Subcutaneous abdominal adipose tissue (tissue), 5 donors: Measurements from ENCODE around the gene TOMT.
A peak's percentile ranks its signal among the peaks of the same experiment; 100 is the strongest.

ENCODE experiments used
- H3K27ac ChIP-seq: one replicate; pipeline ENCODE4 v1.7.0; 2013; ENCODE audit warnings: low read depth, mild to moderate bottlenecking, inconsistent platforms, low read length, moderate library complexity
- H3K27me3 ChIP-seq, 5 donors: one replicate each; pipeline ENCODE4 v1.7.0; 2013; ENCODE audit warnings: low read length in 5 of 5, inconsistent platforms in 1 of 5; ENCODE audit not compliant: control insufficient read depth in 5 of 5, insufficient read depth in 4 of 5
- H3K36me3 ChIP-seq, 5 donors: one replicate each; pipeline ENCODE4 v1.7.0; 2013; ENCODE audit warnings: low read length in 5 of 5; ENCODE audit not compliant: control insufficient read depth in 5 of 5, insufficient read depth in 5 of 5
- H3K4me1 ChIP-seq, 5 donors: one replicate each; pipeline ENCODE4 v1.7.0; 2013; ENCODE audit warnings: low read length in 5 of 5, mild to moderate bottlenecking in 3 of 5, moderate library complexity in 1 of 5; ENCODE audit not compliant: control insufficient read depth in 5 of 5, insufficient read depth in 5 of 5
- H3K4me3 ChIP-seq, 5 donors: one replicate each; pipeline ENCODE4 v1.7.0; 2013; ENCODE audit warnings: low read length in 5 of 5, low read depth in 1 of 5
- H3K9ac ChIP-seq, 5 donors: one replicate each; pipeline ENCODE4 v1.7.0; 2013; ENCODE audit warnings: low read length in 5 of 5, mild to moderate bottlenecking in 4 of 5, moderate library complexity in 3 of 5
- H3K9me3 ChIP-seq, 5 donors: one replicate each; pipeline ENCODE4 v1.7.0; 2013; ENCODE audit warnings: low read length in 5 of 5; ENCODE audit not compliant: control insufficient read depth in 5 of 5
- donor health status: healthy.
- donor health status: healthy.
- donor health status: healthy.
- donor health status: healthy.
- donor health status: healthy.

The TOMT gene

DNA sequence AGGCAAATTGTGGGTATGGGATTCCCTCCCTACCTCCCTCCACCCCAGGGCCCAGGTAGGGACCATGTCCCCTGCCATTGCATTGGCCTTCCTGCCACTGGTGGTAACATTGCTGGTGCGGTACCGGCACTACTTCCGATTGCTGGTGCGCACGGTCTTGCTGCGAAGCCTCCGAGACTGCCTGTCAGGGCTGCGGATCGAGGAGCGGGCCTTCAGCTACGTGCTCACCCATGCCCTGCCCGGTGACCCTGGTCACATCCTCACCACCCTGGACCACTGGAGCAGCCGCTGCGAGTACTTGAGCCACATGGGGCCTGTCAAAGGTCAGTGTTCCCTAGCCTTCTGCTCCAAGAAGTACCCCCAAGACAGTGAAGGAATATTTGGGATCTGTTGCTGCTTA is at the start of gene TOMT:
Gene TOMT, plus strand, starts transcription at position 37 of the 400 bp plus-strand sequence. Its CDS starts 28 bp downstream, at position 65.
- Histone ChIP-seq H3K4me1 (peaks cover 8 to 28% (median 26%) of the 10 kb centered on the region in 5 donors), H3K36me3 (peaks cover 0 to 20% (median 8%) of the 10 kb centered on the region in 5 donors), H3K27me3 (no peaks in the 10 kb centered on the region), H3K9ac (no peak within 1 kb of the TSS), H3K9me3 (no peaks in the 10 kb centered on the region), H3K27ac (no peak within 1 kb of the TSS), H3K4me3 (no peak within 1 kb of the TSS)

- Histone ChIP-seq H3K9me3 (no peaks in the 10 kb centered on the region), H3K36me3 (peaks cover 0 to 18% (median 2%) of the 10 kb centered on the region in 5 donors), H3K27ac (no peak overlapping the region), H3K9ac (no peak overlapping the region), H3K4me3 (no peak overlapping the region), H3K27me3 (no peaks in the 10 kb centered on the region), H3K4me1 (no peaks in the 10 kb centered on the region)
These were observed 47.2 kb upstream of the TOMT start for GRCh38 chr11:72058416-72059034.

GRCh38 chr11:72061739-72062396 is 43.9 kb upstream of the TOMT start:
- no peak overlapping the region for H3K27ac ChIP-seq
- H3K27me3 ChIP-seq = no peaks in the 10 kb centered on the region
- no peak overlapping the region for H3K9ac ChIP-seq
- peaks cover 2 to 8% (median 8%) of the 10 kb centered on the region in 5 donors for H3K4me1 ChIP-seq
- peaks cover 0 to 18% (median 2%) of the 10 kb centered on the region in 5 donors for H3K36me3 ChIP-seq
- no peaks in the 10 kb centered on the region for H3K9me3 ChIP-seq
- H3K4me3 ChIP-seq = no peak overlapping the region

- H3K4me3 ChIP-seq = peak overlapping the region in 1 of 5 donors; percentile 17
- H3K4me1 ChIP-seq = peaks cover 5 to 45% (median 39%) of the 10 kb centered on the region in 5 donors
- H3K27me3 ChIP-seq = no peaks in the 10 kb centered on the region
- no peaks in the 10 kb centered on the region for H3K9me3 ChIP-seq
- peaks cover 0 to 5% (median under 1%) of the 10 kb centered on the region in 5 donors for H3K36me3 ChIP-seq
- peak overlapping the region in 3 of 5 donors; percentile 12 to 72 (median 48) for H3K9ac ChIP-seq
- peak overlapping the region; percentile 98 for H3K27ac ChIP-seq
These were observed 38.9 kb upstream of the TOMT start for GRCh38 chr11:72066855-72067254.

DNA sequence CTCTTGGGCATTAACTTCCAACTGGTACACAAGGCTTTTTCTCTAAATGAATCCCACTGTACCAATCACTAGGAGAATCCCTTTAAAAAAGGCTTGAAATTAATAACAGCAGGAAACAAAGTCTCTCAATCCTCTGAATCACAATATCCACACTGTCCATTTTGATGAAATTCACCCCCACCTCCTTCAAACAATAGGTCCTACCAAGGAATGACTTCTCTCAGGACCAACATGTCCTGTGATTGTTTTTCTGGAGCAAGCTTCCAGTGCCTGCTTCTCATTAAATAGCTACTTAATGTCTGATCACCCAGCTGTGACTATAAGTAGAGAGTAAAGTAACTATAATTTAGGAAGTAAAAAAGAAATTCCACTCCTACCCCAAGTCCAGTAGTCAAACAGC is 38.5 kb upstream of the TOMT start:
- peak overlapping the region in 1 of 5 donors; percentile 17 for H3K4me3 ChIP-seq
- peaks cover 5 to 49% (median 39%) of the 10 kb centered on the region in 5 donors for H3K4me1 ChIP-seq
- H3K36me3 ChIP-seq = peaks cover 0 to 5% (median 0%) of the 10 kb centered on the region in 5 donors
- no peaks in the 10 kb centered on the region for H3K27me3 ChIP-seq
- no peaks in the 10 kb centered on the region for H3K9me3 ChIP-seq
- peak overlapping the region in 3 of 5 donors; percentile 12 to 72 (median 48) for H3K9ac ChIP-seq
- H3K27ac ChIP-seq = peak overlapping the region; percentile 98

- H3K27ac ChIP-seq = peak overlapping the region; percentile 98
- H3K9ac ChIP-seq = no peak overlapping the region
- H3K4me3 ChIP-seq = no peak overlapping the region
- peaks cover 5 to 53% (median 43%) of the 10 kb centered on the region in 5 donors for H3K4me1 ChIP-seq
- H3K27me3 ChIP-seq = no peaks in the 10 kb centered on the region
- H3K9me3 ChIP-seq = no peaks in the 10 kb centered on the region
- peaks cover 0 to 5% (median 0%) of the 10 kb centered on the region in 5 donors for H3K36me3 ChIP-seq
These were observed 38.0 kb upstream of the TOMT start for GRCh38 chr11:72067676-72068075.

- Histone ChIP-seq H3K9ac (peak overlapping the region; percentile 30 to 74 (median 57)), H3K4me1 (peaks cover 5 to 53% (median 43%) of the 10 kb centered on the region in 5 donors), H3K27me3 (no peaks in the 10 kb centered on the region), H3K9me3 (no peaks in the 10 kb centered on the region), H3K27ac (peak overlapping the region; percentile 98), H3K4me3 (peak overlapping the region in 3 of 5 donors; percentile 7 to 44 (median 32)), H3K36me3 (peaks cover 0 to 3% (median 0%) of the 10 kb centered on the region in 5 donors)
These were observed 36.5 kb upstream of the TOMT start for GRCh38 chr11:72069200-72069599.

- Histone ChIP-seq H3K4me1 (peaks cover 5 to 53% (median 43%) of the 10 kb centered on the region in 5 donors), H3K9me3 (no peaks in the 10 kb centered on the region), H3K27me3 (no peaks in the 10 kb centered on the region), H3K4me3 (peak overlapping the region in 1 of 5 donors; percentile 32), H3K36me3 (peaks cover 0 to 3% (median 0%) of the 10 kb centered on the region in 5 donors), H3K27ac (peak overlapping the region; percentile 98), H3K9ac (peak overlapping the region; percentile 30 to 74 (median 57))
These were observed 35.9 kb upstream of the TOMT start for GRCh38 chr11:72069787-72070251.

DNA sequence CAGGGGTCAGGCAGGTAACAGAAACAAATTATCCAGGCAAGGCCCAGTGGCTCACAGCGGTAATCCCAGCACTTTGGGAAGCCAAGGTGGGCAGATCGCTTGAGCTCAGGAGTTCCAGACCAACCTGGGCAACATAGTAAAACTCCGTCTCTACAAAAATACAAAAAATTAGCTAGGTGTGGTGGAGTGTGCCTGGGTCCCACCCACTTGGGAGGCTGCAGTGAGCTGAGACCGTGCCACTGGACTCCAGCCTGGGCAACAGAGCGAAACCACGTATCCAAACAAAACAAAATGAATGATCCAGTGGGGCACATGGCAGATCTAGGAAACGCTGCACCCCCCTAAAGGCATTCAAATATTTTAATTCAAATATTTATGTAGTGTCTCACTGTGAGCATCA is 35.2 kb upstream of the TOMT start:
- no peaks in the 10 kb centered on the region for H3K27me3 ChIP-seq
- peak overlapping the region; percentile 98 for H3K27ac ChIP-seq
- no peaks in the 10 kb centered on the region for H3K9me3 ChIP-seq
- peaks cover 0 to 3% (median 0%) of the 10 kb centered on the region in 5 donors for H3K36me3 ChIP-seq
- peak overlapping the region in 4 of 5 donors; percentile 30 to 74 (median 53) for H3K9ac ChIP-seq
- peaks cover 5 to 53% (median 43%) of the 10 kb centered on the region in 5 donors for H3K4me1 ChIP-seq
- H3K4me3 ChIP-seq = peak overlapping the region in 1 of 5 donors; percentile 12

GRCh38 chr11:72072348-72072747 is 33.4 kb upstream of the TOMT start:
- H3K4me3 ChIP-seq = no peak overlapping the region
- H3K9ac ChIP-seq = no peak overlapping the region
- H3K9me3 ChIP-seq = no peaks in the 10 kb centered on the region
- H3K4me1 ChIP-seq = peaks cover 2 to 41% (median 31%) of the 10 kb centered on the region in 5 donors
- H3K36me3 ChIP-seq = peaks cover 0 to 3% (median 0%) of the 10 kb centered on the region in 5 donors
- no peaks in the 10 kb centered on the region for H3K27me3 ChIP-seq
- H3K27ac ChIP-seq = no peak overlapping the region
